Measurements from ENCODE around the gene GRPEL1. TPM values are rescaled to one million over a fixed set of nuclear protein-coding genes. Genes with fewer than 3 reads are reported as not detected.

GRPEL1 gene
- total RNA-seq = 10 to 100 TPM; 14.3 to 75.1 (median 20.3) TPM

DNA sequence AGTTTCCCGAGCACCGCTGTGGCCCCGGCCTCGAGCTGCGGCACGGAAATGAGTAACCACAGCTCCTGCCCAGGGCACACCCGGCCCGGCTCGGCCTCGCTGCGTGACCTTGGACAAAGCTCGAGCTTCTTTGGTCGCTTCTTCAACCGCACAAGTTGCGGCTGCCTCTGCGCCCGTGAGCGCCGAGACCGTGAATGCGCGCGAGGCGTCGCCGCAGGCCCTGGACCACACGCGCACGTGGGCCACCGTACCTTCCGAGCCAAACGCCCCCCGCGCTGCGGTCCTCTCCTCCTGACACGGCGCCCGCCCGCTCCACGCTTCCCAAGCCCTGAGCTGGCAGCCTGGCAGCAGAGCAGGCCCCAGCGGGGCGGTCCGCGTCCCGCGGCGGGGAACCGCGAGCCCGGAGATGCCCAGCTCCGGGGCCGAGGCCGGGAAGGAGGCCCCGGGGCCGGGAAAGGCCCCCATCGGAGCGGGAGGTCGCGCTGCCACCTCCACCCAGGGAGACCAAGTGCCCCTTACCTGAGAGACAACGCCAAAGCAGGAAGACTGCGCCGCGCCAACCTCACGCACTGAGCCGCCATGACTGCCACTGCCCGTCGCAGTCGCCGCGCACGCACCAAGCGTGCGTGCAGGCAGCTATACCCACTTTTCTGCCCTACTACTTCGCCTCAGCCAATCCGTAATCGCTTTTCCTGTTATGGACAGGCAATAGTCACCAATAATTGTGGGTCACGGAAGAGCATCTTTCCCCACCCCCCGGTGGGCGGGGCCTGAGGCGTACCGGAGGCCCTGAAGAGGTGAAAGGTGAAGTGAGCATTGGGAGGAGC is at the start of gene GRPEL1:
Gene GRPEL1, minus strand, starts transcription at position 613 of the 827 bp plus-strand sequence. Its CDS starts 32 bp downstream, at position 581.
- ATAC-seq (replicated peaks in 6 of 8) = peak; percentile 89 to 96 (median 95)
- 0 to 3% (median 1%) methylated on average over 1 to 19 of the region's 81 CpGs; no CpG with 5 or more reads in 4 of the 10 experiments for WGBS, 10 experiments
- peak within 1 kb of the TSS; percentile 66 to 85 for H3K27ac ChIP-seq
- in situ Hi-C loops (cut with MboI; ENCODE audit: low pct_unique_long_range_greater_than_20kb in 2 of 9, low sequenced_read_pairs in 9 of 9, unreplicated experiment in 9 of 9) = loop anchor here in 3 of 9 experiments (25.0 kb wide), 1 partner anchor 355 kb away; the partner anchor contains the start of genes BLOC1S4 (in 3 of the 3) and MRFAP1L1 (in 3 of the 3)
- H3K4me3 ChIP-seq = peak within 1 kb of the TSS; percentile 74 to 96 (median 90)
- peaks cover 8 to 10% of the 10 kb centered on the region in 2 donors for H3K4me1 ChIP-seq (replicated peaks in 1 of 2)

DNA sequence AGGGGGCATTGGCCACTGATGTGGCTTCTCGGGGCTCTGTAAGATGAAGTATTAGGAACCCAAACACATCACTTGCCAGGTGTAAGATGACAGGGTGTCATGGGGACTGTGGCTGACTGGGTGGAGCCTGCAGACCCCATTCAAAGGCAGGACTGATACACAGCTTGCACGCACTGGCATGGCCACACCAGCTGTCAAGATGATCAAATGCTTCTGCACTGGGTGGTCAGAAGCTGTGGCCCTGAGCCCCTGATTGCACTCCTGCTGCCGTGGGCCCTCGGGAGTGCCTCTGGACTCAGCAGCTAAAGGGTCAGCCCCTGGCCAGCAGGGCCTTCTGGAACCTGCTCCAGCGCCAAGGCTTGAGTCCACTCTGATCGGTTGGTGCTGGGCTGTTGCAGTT is 48.8 kb upstream of the GRPEL1 start:
- peak in 4 of 8 experiments; percentile 35 to 53 (median 38) for ATAC-seq (replicated peaks in 6 of 8)
- WGBS, 10 experiments = 0 to 100% (median 68%) methylated on average over 1 to 5 of the region's 6 CpGs; no CpG with 5 or more reads in 3 of the 10 experiments
- H3K27ac ChIP-seq = no peak overlapping the region
- H3K4me3 ChIP-seq = no peak overlapping the region
- H3K4me1 ChIP-seq (replicated peaks in 1 of 2) = peaks cover 4 to 8% of the 10 kb centered on the region in 2 donors
- in situ Hi-C loops (cut with MboI; ENCODE audit: low pct_unique_long_range_greater_than_20kb in 2 of 9, low sequenced_read_pairs in 9 of 9, unreplicated experiment in 9 of 9) = no loop called here

DNA sequence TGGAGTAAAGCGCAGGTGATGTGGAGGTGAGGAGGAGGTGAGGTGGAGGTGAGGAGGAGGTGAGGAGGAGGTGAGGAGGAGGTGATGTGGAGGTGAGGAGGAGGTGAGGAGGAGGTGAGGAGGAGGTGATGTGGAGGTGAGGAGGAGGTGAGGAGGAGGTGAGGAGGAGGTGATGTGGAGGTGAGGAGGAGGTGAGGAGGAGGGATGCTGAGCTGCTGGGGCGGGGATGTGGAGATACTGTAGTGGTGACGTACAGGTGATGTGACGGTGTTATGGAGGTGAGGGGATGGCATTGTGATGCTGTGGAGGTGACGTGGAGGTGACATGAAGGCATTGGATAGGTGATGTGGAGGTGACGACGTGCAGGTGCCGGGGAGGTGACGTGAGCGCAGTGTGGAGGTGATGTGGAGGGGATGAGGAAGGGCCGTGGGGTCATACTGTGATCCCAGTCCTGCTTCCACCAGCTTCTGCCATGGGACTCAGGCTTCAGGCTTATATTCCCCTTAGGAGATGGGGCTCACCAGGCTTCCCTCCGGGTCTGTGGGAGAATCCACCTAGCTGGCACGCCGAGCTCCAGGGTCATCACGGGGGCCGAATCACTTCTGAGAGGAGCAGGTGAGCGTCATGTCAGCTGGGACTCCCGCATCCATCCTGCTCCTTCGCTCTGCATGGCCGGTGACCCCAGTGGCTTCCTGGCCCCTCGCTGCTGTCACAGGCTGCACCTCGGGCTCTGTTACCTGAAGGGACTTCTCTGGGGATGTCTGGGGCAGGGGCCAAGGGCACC is 47.9 kb upstream of the GRPEL1 start:
- Histone ChIP-seq H3K4me1 (replicated peaks in 1 of 2) (peaks cover 4 to 8% of the 10 kb centered on the region in 2 donors), H3K27ac (no peak overlapping the region), H3K4me3 (no peak overlapping the region)
- WGBS, 10 experiments = 10 to 100% (median 60%) methylated on average over 1 to 2 of the region's 22 CpGs; no CpG with 5 or more reads in 6 of the 10 experiments
- ATAC-seq (replicated peaks in 6 of 8) = no peak
- in situ Hi-C loops (cut with MboI; ENCODE audit: low pct_unique_long_range_greater_than_20kb in 2 of 9, low sequenced_read_pairs in 9 of 9, unreplicated experiment in 9 of 9) = no loop called here

DNA sequence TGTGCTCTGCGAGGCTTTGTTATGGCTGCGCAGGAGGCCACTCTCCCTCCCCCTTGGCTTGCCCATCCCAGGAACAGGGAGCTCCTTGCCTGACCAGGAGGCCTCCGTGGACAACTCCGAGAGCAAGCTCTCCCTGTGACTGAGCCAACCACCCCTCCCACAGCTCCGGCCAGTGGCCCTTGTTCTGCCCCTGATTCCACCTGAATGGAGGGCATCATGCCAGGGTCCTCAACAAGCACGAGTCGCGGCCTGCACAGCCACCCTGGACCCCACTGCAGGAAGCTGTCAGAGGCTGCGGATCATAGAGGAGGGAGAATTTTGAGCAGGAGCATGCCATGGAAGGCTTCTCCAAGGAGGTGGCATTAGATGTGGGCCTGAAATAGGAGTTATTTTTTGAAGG is 44.8 kb upstream of the GRPEL1 start:
- no peak overlapping the region for H3K27ac ChIP-seq
- 59 to 100% (median 92%) methylated on average over 3 to 7 of the region's 9 CpGs; no CpG with 5 or more reads in 6 of the 10 experiments for WGBS, 10 experiments
- H3K4me3 ChIP-seq = no peak overlapping the region
- in situ Hi-C loops (cut with MboI; ENCODE audit: low pct_unique_long_range_greater_than_20kb in 2 of 9, low sequenced_read_pairs in 9 of 9, unreplicated experiment in 9 of 9) = no loop called here
- H3K4me1 ChIP-seq (replicated peaks in 1 of 2) = peaks cover 0 to 8% of the 10 kb centered on the region in 2 donors
- no peak for ATAC-seq (replicated peaks in 6 of 8)

DNA sequence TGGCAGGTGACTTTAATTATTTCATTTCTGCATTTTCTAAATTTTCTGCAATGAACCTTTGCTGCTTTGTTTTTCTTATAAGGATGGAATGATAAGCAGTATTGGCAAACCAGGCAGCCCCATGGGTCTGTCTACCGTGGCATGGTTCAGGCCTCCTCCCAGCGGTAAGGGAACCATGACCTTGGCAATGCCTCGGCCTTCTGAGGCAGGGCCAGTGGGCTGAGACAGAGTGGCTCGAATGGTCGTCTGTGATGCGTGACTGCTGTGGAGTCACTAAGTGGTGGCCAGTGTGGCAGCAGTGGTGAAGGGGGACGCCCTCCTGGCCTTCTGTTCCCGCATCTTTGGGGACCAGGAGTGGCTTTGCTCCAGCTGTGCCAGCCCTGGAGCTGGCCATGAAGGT is 43.6 kb upstream of the GRPEL1 start:
- no peak for ATAC-seq (replicated peaks in 6 of 8)
- peaks cover 0 to 2% of the 10 kb centered on the region in 2 donors for H3K4me1 ChIP-seq (replicated peaks in 1 of 2)
- no peak overlapping the region for H3K4me3 ChIP-seq
- 56 to 100% (median 86%) methylated on average over 1 to 7 of the region's 8 CpGs; no CpG with 5 or more reads in 3 of the 10 experiments for WGBS, 10 experiments
- H3K27ac ChIP-seq = no peak overlapping the region
- in situ Hi-C loops (cut with MboI; ENCODE audit: low pct_unique_long_range_greater_than_20kb in 2 of 9, low sequenced_read_pairs in 9 of 9, unreplicated experiment in 9 of 9) = no loop called here

DNA sequence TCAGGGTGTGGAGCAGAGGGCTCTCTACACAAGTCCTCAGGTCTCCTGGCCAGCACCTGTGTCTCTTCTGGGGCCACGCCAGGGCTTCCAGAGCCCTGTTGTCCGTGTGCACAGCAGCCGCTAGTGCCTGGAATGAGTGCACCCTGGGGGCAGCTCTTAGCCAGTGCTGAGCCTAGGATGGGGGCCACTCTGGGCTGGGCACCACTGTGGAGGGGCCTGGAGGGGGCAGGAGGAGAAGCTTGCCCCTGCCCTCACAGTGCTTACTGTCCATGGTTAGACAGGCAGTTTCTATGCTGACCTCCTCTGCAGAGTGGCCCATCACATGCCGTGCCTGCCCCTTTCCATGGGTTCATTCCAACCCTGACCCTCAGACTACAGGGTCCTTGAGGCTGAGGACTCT is 42.7 kb upstream of the GRPEL1 start:
- ATAC-seq (replicated peaks in 6 of 8) = no peak
- Histone ChIP-seq H3K27ac (no peak overlapping the region), H3K4me3 (no peak overlapping the region), H3K4me1 (replicated peaks in 1 of 2) (peaks cover under 1 to 1% of the 10 kb centered on the region in 2 donors)
- WGBS, 10 experiments = 96 to 100% methylated on average over 1 to 4 of the region's 4 CpGs; no CpG with 5 or more reads in 8 of the 10 experiments
- in situ Hi-C loops (cut with MboI; ENCODE audit: low pct_unique_long_range_greater_than_20kb in 2 of 9, low sequenced_read_pairs in 9 of 9, unreplicated experiment in 9 of 9) = no loop called here

DNA sequence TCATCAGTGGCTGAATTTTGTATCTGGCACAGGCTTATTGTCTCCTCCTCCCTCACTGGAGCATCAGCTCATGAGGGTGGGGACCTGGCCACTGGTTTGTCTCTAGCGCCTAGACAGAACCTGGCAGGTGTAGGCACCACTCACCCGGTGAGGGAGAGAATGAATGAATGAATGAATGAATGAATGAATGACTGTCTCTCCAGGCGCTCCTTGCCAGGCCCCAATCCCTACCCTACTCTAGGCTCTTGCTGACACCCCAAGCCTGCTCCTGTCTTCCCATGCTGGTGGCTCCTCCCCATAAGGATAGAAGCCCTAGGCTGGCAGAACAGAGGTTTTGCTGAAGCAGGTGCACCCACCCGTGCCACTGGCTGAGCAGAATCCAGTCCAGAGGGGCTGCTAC is 41.3 kb upstream of the GRPEL1 start:
- H3K27ac ChIP-seq = no peak overlapping the region
- 40 to 78% (median 60%) methylated on average over 1 to 4 of the region's 4 CpGs; no CpG with 5 or more reads in 6 of the 10 experiments for WGBS, 10 experiments
- no peak for ATAC-seq (replicated peaks in 6 of 8)
- no peak overlapping the region for H3K4me3 ChIP-seq
- in situ Hi-C loops (cut with MboI; ENCODE audit: low pct_unique_long_range_greater_than_20kb in 2 of 9, low sequenced_read_pairs in 9 of 9, unreplicated experiment in 9 of 9) = no loop called here
- peaks cover 5% of the 10 kb centered on the region in 2 donors for H3K4me1 ChIP-seq (replicated peaks in 1 of 2)

DNA sequence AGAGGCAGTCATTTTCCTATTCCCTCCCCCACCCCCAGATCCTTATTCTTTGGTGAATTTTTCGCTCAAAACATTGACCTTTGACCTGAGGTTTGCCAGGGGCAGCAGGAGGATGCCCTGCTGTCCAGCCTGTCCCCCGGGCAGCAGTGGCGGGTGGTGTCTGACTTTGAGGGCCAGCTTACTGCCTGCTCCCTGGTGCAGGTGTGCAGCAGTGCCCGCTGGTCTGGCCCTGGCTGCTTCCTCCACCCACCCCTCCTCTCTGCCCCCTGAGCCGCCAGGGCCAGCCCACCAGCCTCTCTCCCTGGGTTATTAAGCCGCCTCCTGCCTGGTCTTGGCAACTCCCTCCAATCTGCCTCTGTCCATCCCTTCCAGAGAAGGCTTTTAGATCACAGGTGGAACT is 40.8 kb upstream of the GRPEL1 start:
- Histone ChIP-seq H3K4me3 (no peak overlapping the region), H3K4me1 (replicated peaks in 1 of 2) (peaks cover 5 to 10% of the 10 kb centered on the region in 2 donors), H3K27ac (no peak overlapping the region)
- WGBS, 10 experiments = 40% methylated on average over 1 of the region's 6 CpGs; no CpG with 5 or more reads in 9 of the 10 experiments
- no peak for ATAC-seq (replicated peaks in 6 of 8)
- in situ Hi-C loops (cut with MboI; ENCODE audit: low pct_unique_long_range_greater_than_20kb in 2 of 9, low sequenced_read_pairs in 9 of 9, unreplicated experiment in 9 of 9) = no loop called here

DNA sequence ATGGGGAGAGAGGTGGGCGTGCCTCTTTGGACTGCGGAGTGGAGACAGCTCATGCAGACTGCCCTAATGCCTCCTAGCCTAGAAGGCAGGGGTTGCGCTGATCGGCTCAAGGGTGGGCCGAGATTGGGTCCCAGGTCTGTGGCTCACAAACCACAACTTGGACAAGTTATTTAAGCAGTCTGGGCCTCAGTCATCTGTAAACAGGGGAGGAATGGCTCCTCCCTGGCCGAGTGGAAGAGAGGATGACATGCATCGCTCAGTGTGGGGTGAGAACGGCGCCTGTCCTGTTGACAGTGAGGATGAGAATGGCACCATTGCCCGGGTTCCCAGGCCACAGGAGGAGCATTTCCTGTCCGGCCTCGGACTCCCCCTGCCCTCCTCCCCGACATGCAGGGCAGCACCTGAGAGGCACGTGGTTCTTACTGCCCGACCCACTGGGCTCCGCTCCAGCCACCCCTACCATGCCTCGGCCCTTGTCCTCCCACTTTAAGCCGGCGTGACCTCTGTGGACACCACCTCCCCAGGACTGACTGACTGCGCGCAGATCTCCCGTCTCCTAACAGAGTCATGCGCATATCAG is 40.3 kb upstream of the GRPEL1 start:
- H3K4me3 ChIP-seq = no peak overlapping the region
- in situ Hi-C loops (cut with MboI; ENCODE audit: low pct_unique_long_range_greater_than_20kb in 2 of 9, low sequenced_read_pairs in 9 of 9, unreplicated experiment in 9 of 9) = no loop called here
- peaks cover 6 to 13% of the 10 kb centered on the region in 2 donors for H3K4me1 ChIP-seq (replicated peaks in 1 of 2)
- 20 to 90% (median 74%) methylated on average over 1 to 9 of the region's 23 CpGs; no CpG with 5 or more reads in 4 of the 10 experiments for WGBS, 10 experiments
- ATAC-seq (replicated peaks in 6 of 8) = no peak
- H3K27ac ChIP-seq = no peak overlapping the region

DNA sequence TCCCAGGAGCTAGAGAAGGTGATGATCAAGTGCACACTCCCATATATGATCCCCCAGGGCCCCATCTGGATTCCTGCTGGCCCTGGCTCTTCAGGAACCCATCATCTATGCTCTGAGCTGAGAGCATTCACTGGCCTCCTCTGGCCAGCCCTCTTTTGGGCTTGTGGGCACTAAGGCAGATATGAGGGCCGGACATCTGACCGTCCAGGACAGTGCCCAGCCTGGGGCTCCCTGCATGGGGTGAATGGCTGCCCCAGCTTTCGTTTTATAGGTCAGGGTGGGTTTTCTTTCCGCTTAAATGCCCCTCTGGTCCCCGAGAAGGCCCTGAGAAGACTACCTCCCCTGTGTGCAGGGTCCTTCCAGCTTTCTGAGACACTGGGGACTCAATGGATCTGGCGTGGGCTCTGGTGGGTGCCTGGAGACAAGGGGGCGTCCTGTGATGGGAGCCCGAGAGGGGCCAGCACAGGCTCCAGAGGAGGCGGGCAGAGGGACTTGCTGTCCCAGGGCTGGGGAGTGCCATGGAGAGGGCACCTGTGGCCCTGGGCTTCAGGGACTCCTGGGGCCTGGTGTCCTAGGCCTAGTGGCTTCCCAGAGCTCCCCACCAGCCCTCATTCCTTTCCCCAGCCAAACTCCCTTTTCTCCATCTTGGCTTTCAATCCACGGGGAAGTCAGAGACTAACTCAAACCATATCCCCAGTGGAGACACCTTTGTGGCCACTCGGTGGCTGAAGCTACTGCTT is 39.5 kb upstream of the GRPEL1 start:
- no peak overlapping the region for H3K27ac ChIP-seq
- in situ Hi-C loops (cut with MboI; ENCODE audit: low pct_unique_long_range_greater_than_20kb in 2 of 9, low sequenced_read_pairs in 9 of 9, unreplicated experiment in 9 of 9) = no loop called here
- 43 to 80% (median 74%) methylated on average over 2 to 5 of the region's 11 CpGs; no CpG with 5 or more reads in 7 of the 10 experiments for WGBS, 10 experiments
- H3K4me3 ChIP-seq = no peak overlapping the region
- no peak for ATAC-seq (replicated peaks in 6 of 8)
- peaks cover 13 to 18% of the 10 kb centered on the region in 2 donors for H3K4me1 ChIP-seq (replicated peaks in 1 of 2)

DNA sequence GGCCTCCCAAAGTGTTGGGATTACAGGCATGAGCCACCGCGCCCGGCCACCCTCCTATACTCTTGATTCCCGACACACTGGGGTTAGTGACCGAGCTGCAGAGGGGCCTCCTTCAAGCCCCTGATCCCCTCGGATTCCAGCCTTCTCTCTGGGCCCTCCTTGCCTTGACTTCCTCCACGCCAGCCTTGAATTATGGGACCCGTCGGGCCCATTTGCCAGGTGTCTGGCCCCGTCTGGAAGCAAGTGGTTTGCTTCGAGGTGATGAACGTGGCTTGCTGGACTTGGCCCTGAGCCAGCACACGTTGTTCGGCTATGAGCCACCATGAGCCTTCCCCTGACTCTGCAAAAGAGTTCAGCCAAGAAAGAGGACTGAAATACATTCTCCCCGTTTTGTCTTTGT is 37.4 kb upstream of the GRPEL1 start:
- peaks cover 13 to 24% of the 10 kb centered on the region in 2 donors for H3K4me1 ChIP-seq (replicated peaks in 1 of 2)
- no peak overlapping the region for H3K27ac ChIP-seq
- in situ Hi-C loops (cut with MboI; ENCODE audit: low pct_unique_long_range_greater_than_20kb in 2 of 9, low sequenced_read_pairs in 9 of 9, unreplicated experiment in 9 of 9) = no loop called here
- no peak for ATAC-seq (replicated peaks in 6 of 8)
- no peak overlapping the region for H3K4me3 ChIP-seq
- WGBS, 10 experiments = 4 to 86% (median 80%) methylated on average over 1 to 12 of the region's 15 CpGs; no CpG with 5 or more reads in 2 of the 10 experiments

DNA sequence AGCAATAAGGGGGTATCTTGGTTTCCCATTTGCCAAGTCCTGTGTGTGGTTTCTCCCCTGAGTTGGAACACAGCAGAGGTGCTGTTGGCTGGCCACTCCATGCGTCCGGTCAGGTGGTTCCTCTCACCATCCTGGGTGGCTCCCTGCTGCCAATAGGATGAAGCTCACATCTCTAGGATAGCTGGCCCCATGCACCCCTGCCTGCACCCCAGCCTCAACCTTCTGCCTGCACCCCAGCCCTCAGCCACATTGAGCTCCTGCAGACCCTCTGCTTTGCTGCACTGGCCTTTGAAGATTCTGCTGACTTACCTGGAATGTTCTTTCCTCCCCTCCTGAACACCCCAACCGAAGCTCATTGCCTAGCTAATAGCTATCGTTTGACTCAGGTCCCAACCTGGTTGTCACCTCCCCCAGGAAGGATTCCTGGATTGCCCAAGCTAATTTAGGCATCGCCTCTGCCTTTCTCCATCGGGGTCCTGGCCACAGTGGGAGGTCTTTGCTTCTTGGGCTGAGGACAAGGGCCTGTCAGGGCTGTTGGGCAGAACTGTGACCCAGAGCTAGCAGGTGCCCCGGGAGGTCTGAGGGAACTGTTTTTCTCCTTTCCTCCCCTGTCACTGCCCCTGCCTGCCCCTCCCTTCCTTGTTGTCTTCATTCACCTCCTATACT is 36.6 kb upstream of the GRPEL1 start:
- WGBS, 10 experiments = 67 to 94% (median 80%) methylated on average over 1 to 4 of the region's 7 CpGs; no CpG with 5 or more reads in 5 of the 10 experiments
- Histone ChIP-seq H3K27ac (peak overlapping the region in 1 of 2 donors; percentile 5), H3K4me3 (no peak overlapping the region), H3K4me1 (replicated peaks in 1 of 2) (peaks cover 13 to 24% of the 10 kb centered on the region in 2 donors)
- ATAC-seq (replicated peaks in 6 of 8) = no peak
- in situ Hi-C loops (cut with MboI; ENCODE audit: low pct_unique_long_range_greater_than_20kb in 2 of 9, low sequenced_read_pairs in 9 of 9, unreplicated experiment in 9 of 9) = no loop called here

All from motor neuron (in vitro differentiated cells).